Brain microvascular endothelial cell (primary cell): ENCODE measurements around the gene CFAP92.

Source experiments
- DNase-seq: peaks from one replicate; pipeline ENCODE4 v3.0.0-alpha.2; 2020
- H3K27ac ChIP-seq: fragments of 250-450 bp; sonication (Bioruptor Pico); 2 replicates; pipeline ENCODE4 v1.5.1; 2020; ENCODE audit warnings: mild to moderate bottlenecking, moderate library complexity
- H3K27me3 ChIP-seq: fragments of 250-450 bp; sonication (Bioruptor Pico); replicated peaks from 2 replicates; pipeline ENCODE4 v1.5.1; 2020; ENCODE audit warnings: mild to moderate bottlenecking
- H3K36me3 ChIP-seq: fragments of 250-450 bp; sonication (Bioruptor Pico); replicated peaks from 2 replicates; pipeline ENCODE4 v1.5.1; 2020; ENCODE audit warnings: mild to moderate bottlenecking
- H3K4me3 ChIP-seq: 2 replicates; pipeline ENCODE4 v1.5.1; 2011; ENCODE audit warnings: low read depth, mild to moderate bottlenecking, control low read depth, low read length, moderate library complexity
- in situ Hi-C: cut with HindIII; loops from 2 replicates; pipeline ENCODE4 v1.10.0; 2017; ENCODE audit warnings: low sequenced_read_pairs, low pct_ligation_motif_present
- TF ChIP-seq, protein P1 (sequence below): IDR thresholded peaks from 2 replicates; pipeline ENCODE4 v1.5.1; 2011; ENCODE audit warnings: low read depth, mild to moderate bottlenecking, moderate library complexity, low read length, control low read depth, inconsistent platforms; ENCODE audit errors: missing control alignments

Gene CFAP92

DNA sequence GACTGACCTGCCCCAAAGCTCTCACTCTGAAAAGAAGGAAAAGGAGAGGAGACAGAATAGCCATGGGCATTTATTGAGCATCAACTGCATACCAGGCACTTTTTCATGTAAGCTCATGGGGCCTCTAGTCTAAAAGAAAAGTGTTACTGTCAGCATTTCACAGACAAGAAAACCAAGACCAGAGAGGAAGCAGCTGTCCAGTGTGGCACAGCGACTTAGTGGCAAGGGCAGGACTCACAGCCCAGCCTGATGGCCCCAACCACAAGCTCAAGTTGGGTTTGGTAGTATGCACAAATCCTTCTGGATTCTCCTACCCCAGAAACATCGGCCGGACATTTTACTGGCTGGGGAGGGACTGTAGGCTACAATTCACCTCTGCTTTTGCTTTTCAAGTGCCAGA is 13.0 kb upstream of the CFAP92 start:
- in situ Hi-C loops, result no loop called here
- Histone ChIP-seq H3K36me3 (no peaks in the 10 kb centered on the region), H3K27me3 (peaks cover 35% of the 10 kb centered on the region), H3K27ac (no peak overlapping the region), H3K4me3 (no peak overlapping the region)
- TF ChIP-seq, protein P1, sequence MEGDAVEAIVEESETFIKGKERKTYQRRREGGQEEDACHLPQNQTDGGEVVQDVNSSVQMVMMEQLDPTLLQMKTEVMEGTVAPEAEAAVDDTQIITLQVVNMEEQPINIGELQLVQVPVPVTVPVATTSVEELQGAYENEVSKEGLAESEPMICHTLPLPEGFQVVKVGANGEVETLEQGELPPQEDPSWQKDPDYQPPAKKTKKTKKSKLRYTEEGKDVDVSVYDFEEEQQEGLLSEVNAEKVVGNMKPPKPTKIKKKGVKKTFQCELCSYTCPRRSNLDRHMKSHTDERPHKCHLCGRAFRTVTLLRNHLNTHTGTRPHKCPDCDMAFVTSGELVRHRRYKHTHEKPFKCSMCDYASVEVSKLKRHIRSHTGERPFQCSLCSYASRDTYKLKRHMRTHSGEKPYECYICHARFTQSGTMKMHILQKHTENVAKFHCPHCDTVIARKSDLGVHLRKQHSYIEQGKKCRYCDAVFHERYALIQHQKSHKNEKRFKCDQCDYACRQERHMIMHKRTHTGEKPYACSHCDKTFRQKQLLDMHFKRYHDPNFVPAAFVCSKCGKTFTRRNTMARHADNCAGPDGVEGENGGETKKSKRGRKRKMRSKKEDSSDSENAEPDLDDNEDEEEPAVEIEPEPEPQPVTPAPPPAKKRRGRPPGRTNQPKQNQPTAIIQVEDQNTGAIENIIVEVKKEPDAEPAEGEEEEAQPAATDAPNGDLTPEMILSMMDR, result no peak
- no peak for DNase-seq

DNA sequence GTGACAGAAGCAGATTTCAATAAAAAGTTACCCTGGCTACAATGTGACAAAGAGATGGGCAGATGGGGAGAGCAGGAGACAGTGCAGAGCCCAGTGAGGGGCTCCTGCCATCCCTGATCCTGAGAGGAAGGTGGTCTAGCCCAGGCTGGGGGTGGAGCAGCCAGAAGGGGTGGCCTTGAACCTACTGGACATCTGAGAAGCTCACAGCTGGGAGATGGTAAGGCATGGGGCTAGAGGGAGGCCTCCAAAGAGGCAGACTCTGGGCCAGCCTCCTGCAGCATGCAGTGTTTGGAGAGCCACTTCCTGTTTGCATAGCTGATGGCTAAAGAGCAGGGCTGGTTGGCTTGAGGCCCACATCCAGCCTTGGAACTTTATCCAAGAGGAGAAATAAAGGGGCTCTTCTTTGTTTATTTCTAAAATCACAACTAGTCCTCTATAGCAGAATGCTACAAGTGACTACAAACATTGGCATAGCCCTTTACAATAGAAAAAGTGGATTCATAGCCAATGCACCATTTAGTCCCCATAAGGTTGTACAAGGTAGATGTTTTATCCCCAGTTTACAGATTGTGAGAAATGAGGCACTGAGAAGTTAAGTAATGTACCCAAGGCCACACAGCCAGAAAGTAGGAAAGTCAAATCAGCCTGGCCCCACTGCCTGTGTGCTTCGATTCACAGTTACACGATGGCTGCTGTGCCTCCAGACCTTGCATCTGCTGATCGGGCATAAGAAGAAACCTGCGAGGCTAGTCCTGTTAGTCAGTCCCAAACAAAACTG is 11.8 kb upstream of the CFAP92 start:
- peaks cover 46% of the 10 kb centered on the region for H3K27me3 ChIP-seq
- in situ Hi-C loops, result no loop called here
- DNase-seq, result no peak
- TF ChIP-seq, protein P1, result no peak
- no peaks in the 10 kb centered on the region for H3K36me3 ChIP-seq
- H3K4me3 ChIP-seq, result no peak overlapping the region
- no peak overlapping the region for H3K27ac ChIP-seq

- no peak for DNase-seq
- Histone ChIP-seq H3K27ac (no peak overlapping the region), H3K36me3 (no peaks in the 10 kb centered on the region), H3K4me3 (no peak overlapping the region), H3K27me3 (peaks cover 56% of the 10 kb centered on the region)
- TF ChIP-seq, protein P1, result no peak
- in situ Hi-C loops, result no loop called here
Observed at GRCh38 chr3:129004639-129005295, 10.9 kb upstream of the CFAP92 start.

- Histone ChIP-seq H3K36me3 (no peaks in the 10 kb centered on the region), H3K27ac (no peak overlapping the region), H3K27me3 (peaks cover 62% of the 10 kb centered on the region), H3K4me3 (no peak overlapping the region)
- DNase-seq, result no peak
- TF ChIP-seq, protein P1, result no peak
- in situ Hi-C loops, result no loop called here
Observed at GRCh38 chr3:129003578-129004112, 9.8 kb upstream of the CFAP92 start.

- TF ChIP-seq, protein P1, result no peak
- in situ Hi-C loops, result no loop called here
- Histone ChIP-seq H3K36me3 (no peaks in the 10 kb centered on the region), H3K27me3 (peaks cover 63% of the 10 kb centered on the region), H3K4me3 (no peak overlapping the region), H3K27ac (no peak overlapping the region)
- no peak for DNase-seq
Observed at GRCh38 chr3:129002573-129003569, 9.0 kb upstream of the CFAP92 start.
